Measurements from ENCODE around the gene CD4.

Gene CD4

GRCh38 chr12:6850796-6851152 lies 61.4 kb downstream of the CD4 start:
- H3K4me3 ChIP-seq (ENCODE audit: low read depth in 1 of 5, low read length in 5 of 5): peak overlapping the region; percentile 85 to 100 (median 98)
- H3K27ac ChIP-seq (ENCODE audit: low read depth, low read length): peak overlapping the region; percentile 96
- H3K9me3 ChIP-seq (ENCODE audit: control insufficient read depth in 5 of 5, low read length in 5 of 5): peaks cover 0 to 5% (median 0%) of the 10 kb centered on the region in 5 donors
- H3K4me1 ChIP-seq (ENCODE audit: control insufficient read depth in 5 of 5, insufficient read depth in 5 of 5, low read length in 5 of 5): peaks cover 17 to 24% (median 23%) of the 10 kb centered on the region in 5 donors
- H3K36me3 ChIP-seq (ENCODE audit: control insufficient read depth in 5 of 5, insufficient read depth in 5 of 5, low read length in 5 of 5): peaks cover 0 to 14% (median 6%) of the 10 kb centered on the region in 5 donors
- peaks cover 0 to 14% (median 0%) of the 10 kb centered on the region in 5 donors for H3K27me3 ChIP-seq (ENCODE audit: control insufficient read depth in 5 of 5, insufficient read depth in 4 of 5, low read length in 5 of 5)
- peak overlapping the region in 2 of 5 donors; percentile 71 to 99 for H3K9ac ChIP-seq (ENCODE audit: low read length in 5 of 5)

- Histone ChIP-seq H3K4me1 (ENCODE audit: control insufficient read depth in 5 of 5, insufficient read depth in 5 of 5, low read length in 5 of 5) (peaks cover 17 to 24% (median 23%) of the 10 kb centered on the region in 5 donors), H3K9ac (ENCODE audit: low read length in 5 of 5) (peak within 1 kb of the TSS; percentile 78 to 99 (median 86)), H3K36me3 (ENCODE audit: control insufficient read depth in 5 of 5, insufficient read depth in 5 of 5, low read length in 5 of 5) (peaks cover 0 to 18% (median 11%) of the 10 kb centered on the region in 5 donors), H3K9me3 (ENCODE audit: control insufficient read depth in 5 of 5, low read length in 5 of 5) (peaks cover 0 to 5% (median 0%) of the 10 kb centered on the region in 5 donors), H3K27me3 (ENCODE audit: control insufficient read depth in 5 of 5, insufficient read depth in 4 of 5, low read length in 5 of 5) (peaks cover 0 to 14% (median 0%) of the 10 kb centered on the region in 5 donors), H3K4me3 (ENCODE audit: low read depth in 1 of 5, low read length in 5 of 5) (peak within 1 kb of the TSS; percentile 94 to 100 (median 98)), H3K27ac (ENCODE audit: low read depth, low read length) (peak within 1 kb of the TSS; percentile 96)
These were observed 62.0 kb downstream of the CD4 start, which contains the start of gene CDCA3 for GRCh38 chr12:6851153-6851920. Gene CDCA3, minus strand, starts transcription at chr12:6851286. Its CDS starts 334 bp downstream, at chr12:6850952.

GRCh38 chr12:6851921-6852650 lies 62.8 kb downstream of the CD4 start, which contains the start of gene USP5:
Gene USP5, plus strand, starts transcription at chr12:6852150. Its CDS starts 30 bp downstream, at chr12:6852180.
- H3K27ac ChIP-seq (ENCODE audit: low read depth, low read length): peak within 1 kb of the TSS; percentile 96
- H3K4me1 ChIP-seq (ENCODE audit: control insufficient read depth in 5 of 5, insufficient read depth in 5 of 5, low read length in 5 of 5): peaks cover 17 to 24% (median 23%) of the 10 kb centered on the region in 5 donors
- H3K4me3 ChIP-seq (ENCODE audit: low read depth in 1 of 5, low read length in 5 of 5): peak within 1 kb of the TSS; percentile 94 to 100 (median 98)
- H3K27me3 ChIP-seq (ENCODE audit: control insufficient read depth in 5 of 5, insufficient read depth in 4 of 5, low read length in 5 of 5): peaks cover 0 to 14% (median 0%) of the 10 kb centered on the region in 5 donors
- H3K9ac ChIP-seq (ENCODE audit: low read length in 5 of 5): peak within 1 kb of the TSS; percentile 78 to 99 (median 86)
- peaks cover 0 to 24% (median 18%) of the 10 kb centered on the region in 5 donors for H3K36me3 ChIP-seq (ENCODE audit: control insufficient read depth in 5 of 5, insufficient read depth in 5 of 5, low read length in 5 of 5)
- H3K9me3 ChIP-seq (ENCODE audit: control insufficient read depth in 5 of 5, low read length in 5 of 5): peaks cover 0 to 5% (median 0%) of the 10 kb centered on the region in 5 donors

GRCh38 chr12:6852651-6853354 lies 63.5 kb downstream of the CD4 start:
- peaks cover 0 to 14% (median 0%) of the 10 kb centered on the region in 5 donors for H3K27me3 ChIP-seq (ENCODE audit: control insufficient read depth in 5 of 5, insufficient read depth in 4 of 5, low read length in 5 of 5)
- peak overlapping the region; percentile 28 to 99 (median 64) for H3K9ac ChIP-seq (ENCODE audit: low read length in 5 of 5)
- peak overlapping the region; percentile 54 to 98 (median 98) for H3K4me3 ChIP-seq (ENCODE audit: low read depth in 1 of 5, low read length in 5 of 5)
- peaks cover 17 to 24% (median 23%) of the 10 kb centered on the region in 5 donors for H3K4me1 ChIP-seq (ENCODE audit: control insufficient read depth in 5 of 5, insufficient read depth in 5 of 5, low read length in 5 of 5)
- H3K27ac ChIP-seq (ENCODE audit: low read depth, low read length): peak overlapping the region; percentile 96
- H3K9me3 ChIP-seq (ENCODE audit: control insufficient read depth in 5 of 5, low read length in 5 of 5): peaks cover 0 to 5% (median 0%) of the 10 kb centered on the region in 5 donors
- peaks cover 2 to 31% (median 25%) of the 10 kb centered on the region in 5 donors for H3K36me3 ChIP-seq (ENCODE audit: control insufficient read depth in 5 of 5, insufficient read depth in 5 of 5, low read length in 5 of 5)

GRCh38 chr12:6853626-6854025 lies 64.3 kb downstream of the CD4 start:
- Histone ChIP-seq H3K9me3 (ENCODE audit: control insufficient read depth in 5 of 5, low read length in 5 of 5) (peaks cover 0 to 5% (median 0%) of the 10 kb centered on the region in 5 donors), H3K4me3 (ENCODE audit: low read depth in 1 of 5, low read length in 5 of 5) (peak overlapping the region in 1 of 5 donors; percentile 98), H3K27ac (ENCODE audit: low read depth, low read length) (peak overlapping the region; percentile 96), H3K9ac (ENCODE audit: low read length in 5 of 5) (no peak overlapping the region), H3K4me1 (ENCODE audit: control insufficient read depth in 5 of 5, insufficient read depth in 5 of 5, low read length in 5 of 5) (peaks cover 17 to 24% (median 23%) of the 10 kb centered on the region in 5 donors), H3K36me3 (ENCODE audit: control insufficient read depth in 5 of 5, insufficient read depth in 5 of 5, low read length in 5 of 5) (peaks cover 5 to 40% (median 33%) of the 10 kb centered on the region in 5 donors), H3K27me3 (ENCODE audit: control insufficient read depth in 5 of 5, insufficient read depth in 4 of 5, low read length in 5 of 5) (peaks cover 0 to 14% (median 0%) of the 10 kb centered on the region in 5 donors)

GRCh38 chr12:6854036-6854435 lies 64.7 kb downstream of the CD4 start:
- Histone ChIP-seq H3K27me3 (ENCODE audit: control insufficient read depth in 5 of 5, insufficient read depth in 4 of 5, low read length in 5 of 5) (peaks cover 0 to 14% (median 0%) of the 10 kb centered on the region in 5 donors), H3K9me3 (ENCODE audit: control insufficient read depth in 5 of 5, low read length in 5 of 5) (peaks cover 0 to 5% (median 0%) of the 10 kb centered on the region in 5 donors), H3K36me3 (ENCODE audit: control insufficient read depth in 5 of 5, insufficient read depth in 5 of 5, low read length in 5 of 5) (peaks cover 5 to 44% (median 37%) of the 10 kb centered on the region in 5 donors), H3K4me3 (ENCODE audit: low read depth in 1 of 5, low read length in 5 of 5) (no peak overlapping the region), H3K27ac (ENCODE audit: low read depth, low read length) (no peak overlapping the region), H3K4me1 (ENCODE audit: control insufficient read depth in 5 of 5, insufficient read depth in 5 of 5, low read length in 5 of 5) (peaks cover 17 to 24% (median 23%) of the 10 kb centered on the region in 5 donors), H3K9ac (ENCODE audit: low read length in 5 of 5) (no peak overlapping the region)

GRCh38 chr12:6855322-6855721 lies 66.0 kb downstream of the CD4 start:
- no peak overlapping the region for H3K27ac ChIP-seq (ENCODE audit: low read depth, low read length)

GRCh38 chr12:6858799-6859198 lies 69.5 kb downstream of the CD4 start:
- Histone ChIP-seq H3K4me3 (ENCODE audit: low read depth in 1 of 5, low read length in 5 of 5) (no peak overlapping the region), H3K4me1 (ENCODE audit: control insufficient read depth in 5 of 5, insufficient read depth in 5 of 5, low read length in 5 of 5) (peaks cover 0 to 1% (median 0%) of the 10 kb centered on the region in 5 donors), H3K9ac (ENCODE audit: low read length in 5 of 5) (no peak overlapping the region), H3K27me3 (ENCODE audit: control insufficient read depth in 5 of 5, insufficient read depth in 4 of 5, low read length in 5 of 5) (no peaks in the 10 kb centered on the region), H3K27ac (ENCODE audit: low read depth, low read length) (no peak overlapping the region), H3K36me3 (ENCODE audit: control insufficient read depth in 5 of 5, insufficient read depth in 5 of 5, low read length in 5 of 5) (peaks cover 5 to 82% (median 79%) of the 10 kb centered on the region in 5 donors), H3K9me3 (ENCODE audit: control insufficient read depth in 5 of 5, low read length in 5 of 5) (no peaks in the 10 kb centered on the region)

More at GRCh38 chr12:6855322-6855721, 66.0 kb downstream of the CD4 start:
- Histone ChIP-seq H3K27me3 (ENCODE audit: control insufficient read depth in 5 of 5, insufficient read depth in 4 of 5, low read length in 5 of 5) (peaks cover 0 to 14% (median 0%) of the 10 kb centered on the region in 5 donors), H3K4me1 (ENCODE audit: control insufficient read depth in 5 of 5, insufficient read depth in 5 of 5, low read length in 5 of 5) (peaks cover 17 to 24% (median 23%) of the 10 kb centered on the region in 5 donors), H3K36me3 (ENCODE audit: control insufficient read depth in 5 of 5, insufficient read depth in 5 of 5, low read length in 5 of 5) (peaks cover 5 to 54% (median 48%) of the 10 kb centered on the region in 5 donors), H3K9me3 (ENCODE audit: control insufficient read depth in 5 of 5, low read length in 5 of 5) (peaks cover 0 to 5% (median 0%) of the 10 kb centered on the region in 5 donors), H3K4me3 (ENCODE audit: low read depth in 1 of 5, low read length in 5 of 5) (no peak overlapping the region), H3K9ac (ENCODE audit: low read length in 5 of 5) (no peak overlapping the region)

- no peak overlapping the region for H3K4me3 ChIP-seq (ENCODE audit: low read depth in 1 of 5, low read length in 5 of 5)
- H3K27ac ChIP-seq (ENCODE audit: low read depth, low read length): no peak overlapping the region
- no peaks in the 10 kb centered on the region for H3K9me3 ChIP-seq (ENCODE audit: control insufficient read depth in 5 of 5, low read length in 5 of 5)
- H3K4me1 ChIP-seq (ENCODE audit: control insufficient read depth in 5 of 5, insufficient read depth in 5 of 5, low read length in 5 of 5): no peaks in the 10 kb centered on the region
- no peaks in the 10 kb centered on the region for H3K27me3 ChIP-seq (ENCODE audit: control insufficient read depth in 5 of 5, insufficient read depth in 4 of 5, low read length in 5 of 5)
- no peak overlapping the region for H3K9ac ChIP-seq (ENCODE audit: low read length in 5 of 5)
- H3K36me3 ChIP-seq (ENCODE audit: control insufficient read depth in 5 of 5, insufficient read depth in 5 of 5, low read length in 5 of 5): peaks cover 5 to 94% (median 90%) of the 10 kb centered on the region in 5 donors
These were observed 70.8 kb downstream of the CD4 start for GRCh38 chr12:6860116-6860515.
